SK-N-SH (cell line): Measurements from ENCODE around the gene XPR1. TPM values are rescaled to one million over a fixed set of nuclear protein-coding genes. Genes with fewer than 3 reads are reported as not detected.

ENCODE experiments used
- CTCF ChIA-PET: fragments of 300-600, 350-600 bp; formaldehyde crosslinking; extraction: SDS; loops from one replicate; lab custom pipeline; 2021; lab: Yijun Ruan, JAX
- POLR2A ChIA-PET: fragments of 350-600 bp; sonication (Branson Sonifier 250); formaldehyde crosslinking; extraction: SDS; loops from one replicate; lab custom pipeline; 2020; ENCODE audit warnings: antibody characterized with exemption, inconsistent platforms; lab: Yijun Ruan, JAX
- DNase-seq: peaks from one replicate; pipeline ENCODE4 v3.0.0; 2012
- H2AFZ ChIP-seq: fragments of 200-600 bp; sonication (generic); 2 replicates; pipeline ENCODE4 v1.8.1; 2016; ENCODE audit warnings: antibody characterized with exemption, mild to moderate bottlenecking, low read depth
- H3F3A ChIP-seq: fragments of 200-600 bp; sonication (generic); replicated peaks from 2 replicates; pipeline ENCODE3; 2016; ENCODE audit warnings: antibody characterized with exemption, mild to moderate bottlenecking; ENCODE audit not compliant: insufficient read depth
- H3K27ac ChIP-seq, 2 experiments: fragments of 200-500 bp in 1 of 2; fragments of 200-600 bp in 1 of 2; sonication (Bioruptor generic) in 1 of 2; sonication (generic), shearing (Covaris generic) in 1 of 2; 2 replicates each; pipeline versions ENCODE4 v1.5.1 to v1.6.1; 2014 to 2016; ENCODE audit warnings: low read depth in 2 of 2, inconsistent platforms in 1 of 2, low read length in 1 of 2, mild to moderate bottlenecking in 1 of 2, mixed read lengths in 1 of 2
- H3K27me3 ChIP-seq: fragments of 200-600 bp; sonication (generic), shearing (Covaris generic); 2 replicates; pipeline ENCODE4 v1.6.1; 2016; ENCODE audit warnings: mixed run types; ENCODE audit not compliant: insufficient read depth
- H3K36me3 ChIP-seq, 2 experiments: fragments of 200-500 bp in 1 of 2; fragments of 200-600 bp in 1 of 2; sonication (Bioruptor generic) in 1 of 2; sonication (generic) in 1 of 2; replicated peaks in 1 of 2; 2 replicates each; pipeline versions ENCODE3 to v1.5.1; 2014 to 2016; ENCODE audit warnings: low read length in 1 of 2, mild to moderate bottlenecking in 1 of 2; ENCODE audit not compliant: insufficient read depth in 2 of 2, control insufficient read depth in 1 of 2
- H3K4me1 ChIP-seq, 2 experiments: fragments of 200-500 bp in 1 of 2; fragments of 200-600 bp in 1 of 2; sonication (Bioruptor generic) in 1 of 2; sonication (generic), shearing (Covaris generic) in 1 of 2; 2 replicates each; pipeline versions ENCODE4 v1.5.1 to v1.6.1; 2014 to 2016; ENCODE audit warnings: low read depth in 1 of 2, low read length in 1 of 2, mixed run types in 1 of 2; ENCODE audit not compliant: insufficient read depth in 2 of 2, control insufficient read depth in 1 of 2
- H3K4me2 ChIP-seq: fragments of 200-600 bp; sonication (generic), shearing (Covaris generic); 2 replicates; pipeline ENCODE4 v1.6.1; 2017; ENCODE audit warnings: mixed run types
- H3K4me3 ChIP-seq, 2 experiments: fragments of 200-500 bp in 1 of 2; fragments of 200-600 bp in 1 of 2; sonication (Bioruptor generic) in 1 of 2; sonication (generic), shearing (Covaris generic) in 1 of 2; 2 replicates each; pipeline versions ENCODE4 v1.5.1 to v1.8.1; 2014 to 2016; ENCODE audit warnings: low read depth in 2 of 2, inconsistent platforms in 1 of 2, low read length in 1 of 2, mild to moderate bottlenecking in 1 of 2, mixed read lengths in 1 of 2, moderate library complexity in 1 of 2
- H3K79me2 ChIP-seq: fragments of 200-600 bp; sonication (generic); 2 replicates; pipeline ENCODE4 v1.8.1; 2017; ENCODE audit warnings: mild to moderate bottlenecking; ENCODE audit not compliant: insufficient read depth
- H3K9ac ChIP-seq: fragments of 200-600 bp; sonication (generic); 2 replicates; pipeline ENCODE4 v1.6.1; 2017; ENCODE audit warnings: mixed run types
- H3K9me2 ChIP-seq: fragments of 200-600 bp; sonication (generic); 2 replicates; pipeline ENCODE4 v1.6.1; 2017; ENCODE audit warnings: mixed run types
- H3K9me3 ChIP-seq: fragments of 200-600 bp; sonication (generic); 2 replicates; pipeline ENCODE4 v1.6.1; 2017; ENCODE audit warnings: mixed run types, mild to moderate bottlenecking, moderate library complexity
- H4K20me1 ChIP-seq: fragments of 200-600 bp; sonication (generic); 2 replicates; pipeline ENCODE4 v1.6.1; 2017; ENCODE audit warnings: mild to moderate bottlenecking, mixed run types; ENCODE audit not compliant: insufficient read depth
- CHD2 ChIP-seq: fragments of 150-350 bp; IDR thresholded peaks from 2 replicates; pipeline ENCODE4 v1.6.1; 2018; ENCODE audit warnings: low read length; ENCODE audit not compliant: partially characterized antibody
- CTCF ChIP-seq: fragments of 200-600 bp; sonication (generic); IDR thresholded peaks from 2 replicates; pipeline ENCODE4 v1.6.1; 2017; ENCODE audit warnings: antibody characterized with exemption, mild to moderate bottlenecking, moderate library complexity
- ELF1 ChIP-seq: IDR thresholded peaks from 2 replicates; pipeline ENCODE4 v1.4.0; 2012
- EP300 ChIP-seq, 2 experiments: IDR thresholded peaks; 2 replicates each; pipeline versions ENCODE4 v1.4.0 to v1.6.1; 2012; ENCODE audit warnings: borderline replicate concordance in 1 of 2, low read depth in 1 of 2, low read length in 1 of 2
- FOXM1 ChIP-seq: IDR thresholded peaks from 2 replicates; pipeline ENCODE4 v1.4.0; 2012; ENCODE audit warnings: low read depth, mild to moderate bottlenecking
- JUND ChIP-seq: IDR thresholded peaks from 2 replicates; pipeline ENCODE4 v1.4.0; 2012
- NFIC ChIP-seq: IDR thresholded peaks from 2 replicates; pipeline ENCODE4 v1.4.0; 2012; ENCODE audit warnings: borderline replicate concordance
- RCOR1 ChIP-seq: fragments of 150-350 bp; IDR thresholded peaks from 2 replicates; pipeline ENCODE4 v1.6.1; 2017; ENCODE audit warnings: antibody characterized with exemption, low read length
- REST ChIP-seq: IDR thresholded peaks from 2 replicates; pipeline ENCODE4 v1.6.1; 2012; ENCODE audit warnings: mild to moderate bottlenecking, low read depth, low read length, moderate library complexity
- RFX5 ChIP-seq: IDR thresholded peaks from 2 replicates; pipeline ENCODE4 v1.6.1; 2012; ENCODE audit warnings: mild to moderate bottlenecking, improper control_type of control experiment, low read length
- SMC3 ChIP-seq: IDR thresholded peaks from 2 replicates; pipeline ENCODE4 v1.6.1; 2012; ENCODE audit warnings: low read depth, low read length, improper control_type of control experiment
- USF2 ChIP-seq: fragments of 150-350 bp; IDR thresholded peaks from 2 replicates; pipeline ENCODE4 v1.6.1; 2017; ENCODE audit warnings: antibody characterized with exemption, low read length, low read depth, borderline replicate concordance
- WGBS: methylation state at CpG from one replicate; pipeline ENCODE4 v1.1.6; 2017; ENCODE audit warnings: low lambda C conversion rate; 5-methylcytosine and 5-hydroxymethylcytosine counted together
- polyA plus RNA-seq, 3 experiments: library from polyadenylated mRNA; depleted of rRNA; stranded (reverse); fragments of >200 nt; gene quantifications; 2 replicates each; pipeline ENCODE4 v1.2.3, GENCODE V29; 2012

XPR1 gene
- polyA plus RNA-seq, 1 of the 3 experiments (the other 2 are of a cell fraction) = 7.9 TPM

GRCh38 chr1:180927348-180927747 is 295.5 kb downstream of the XPR1 start:
- H3K9me3 ChIP-seq = no peaks in the 10 kb centered on the region
- DNase-seq = no peak
- peak overlapping the region; percentile 30 to 99; a peak in 3 of 4 replicates for H3K27ac ChIP-seq
- no peaks in the 10 kb centered on the region for H4K20me1 ChIP-seq
- TF ChIP-seq JUND (no peak), NFIC (no peak), RFX5 (no peak), CTCF (no peak), RCOR1 (0 out of 2 replicates have a peak, but pooled peaks have one; percentile 9), CHD2 (no peak), SMC3 (no peak), EP300 (IDR thresholded peaks at IDR 0.05; ENCODE audit: borderline replicate concordance in 1 of 2, low read depth in 1 of 2, low read length in 1 of 2) (peak in 1 of 2 experiments; percentile 17; a peak in 1 of 4 replicates), ELF1 (no peak), FOXM1 (no peak)
- H3K4me1 ChIP-seq = peaks cover 13 to 88% of the 10 kb centered on the region in 2 experiments; a peak in 3 of 4 replicates
- CTCF ChIA-PET = interaction anchor here (0.8 to 4.1 kb wide), 7 partner anchors 17 to 215 kb away, joined by 3 to 27 read pairs (median 5); no protein-coding TSS in a partner anchor
- no peak overlapping the region for H2AFZ ChIP-seq
- no peak overlapping the region for H3K4me2 ChIP-seq
- WGBS = 67% methylated on average over 13 of the region's 13 CpGs
- POLR2A ChIA-PET = interaction anchor here (0.6 to 2.6 kb wide), 7 partner anchors 19 to 1146 kb away, joined by 3 to 11 read pairs (median 4); partner anchors contain the start of gene IER5
- no peaks in the 10 kb centered on the region for H3K27me3 ChIP-seq
- no peaks in the 10 kb centered on the region for H3F3A ChIP-seq
- H3K36me3 ChIP-seq = no peaks in the 10 kb centered on the region
- no peaks in the 10 kb centered on the region for H3K79me2 ChIP-seq
- H3K9ac ChIP-seq = no peak overlapping the region
- H3K4me3 ChIP-seq = no peak overlapping the region
- no peaks in the 10 kb centered on the region for H3K9me2 ChIP-seq

- Histone ChIP-seq H3K4me2 (no peak overlapping the region), H3K4me3 (no peak overlapping the region), H3F3A (no peaks in the 10 kb centered on the region), H3K27ac (peak overlapping the region in 1 of 2 experiments; percentile 99; a peak in 2 of 4 replicates), H3K36me3 (no peaks in the 10 kb centered on the region), H3K4me1 (peaks cover 13 to 88% of the 10 kb centered on the region in 2 experiments; a peak in 3 of 4 replicates), H2AFZ (no peak overlapping the region), H3K79me2 (no peaks in the 10 kb centered on the region), H4K20me1 (no peaks in the 10 kb centered on the region), H3K9me2 (no peaks in the 10 kb centered on the region), H3K27me3 (no peaks in the 10 kb centered on the region), H3K9me3 (no peaks in the 10 kb centered on the region), H3K9ac (no peak overlapping the region)
- peak; percentile 68 for DNase-seq
- TF ChIP-seq EP300 (IDR thresholded peaks at IDR 0.05; ENCODE audit: borderline replicate concordance in 1 of 2, low read depth in 1 of 2, low read length in 1 of 2) = peak in 1 of 2 experiments; percentile 53; a peak in 1 of 4 replicates
- no peak for TF ChIP-seq USF2
- TF ChIP-seq REST = peak; percentile 81; the same call in 1 of the 2 replicates
- ChIA-PET POLR2A (interaction anchor here (0.8 to 2.6 kb wide), 6 partner anchors 94 to 1146 kb away, joined by 3 to 11 read pairs (median 4); partner anchors contain the start of gene IER5), CTCF (interaction anchor here (1.1 to 4.1 kb wide), 6 partner anchors 17 to 215 kb away, joined by 3 to 27 read pairs (median 8); no protein-coding TSS in a partner anchor)
- WGBS = 40% methylated on average over 2 of the region's 4 CpGs
Observed at GRCh38 chr1:180927841-180928240, 296.0 kb downstream of the XPR1 start.
